ENCODE data around the gene FNIP1. TPM values are rescaled to one million over a fixed set of nuclear protein-coding genes. Genes with fewer than 3 reads are reported as not detected.

FNIP1 gene
- total and polyA plus RNA-seq, 9 of the 15 experiments (the other 6 are each of a cell fraction or from before 2014, with no cell fraction given), result 5.0 to 32.8 (median 18.4) TPM

DNA sequence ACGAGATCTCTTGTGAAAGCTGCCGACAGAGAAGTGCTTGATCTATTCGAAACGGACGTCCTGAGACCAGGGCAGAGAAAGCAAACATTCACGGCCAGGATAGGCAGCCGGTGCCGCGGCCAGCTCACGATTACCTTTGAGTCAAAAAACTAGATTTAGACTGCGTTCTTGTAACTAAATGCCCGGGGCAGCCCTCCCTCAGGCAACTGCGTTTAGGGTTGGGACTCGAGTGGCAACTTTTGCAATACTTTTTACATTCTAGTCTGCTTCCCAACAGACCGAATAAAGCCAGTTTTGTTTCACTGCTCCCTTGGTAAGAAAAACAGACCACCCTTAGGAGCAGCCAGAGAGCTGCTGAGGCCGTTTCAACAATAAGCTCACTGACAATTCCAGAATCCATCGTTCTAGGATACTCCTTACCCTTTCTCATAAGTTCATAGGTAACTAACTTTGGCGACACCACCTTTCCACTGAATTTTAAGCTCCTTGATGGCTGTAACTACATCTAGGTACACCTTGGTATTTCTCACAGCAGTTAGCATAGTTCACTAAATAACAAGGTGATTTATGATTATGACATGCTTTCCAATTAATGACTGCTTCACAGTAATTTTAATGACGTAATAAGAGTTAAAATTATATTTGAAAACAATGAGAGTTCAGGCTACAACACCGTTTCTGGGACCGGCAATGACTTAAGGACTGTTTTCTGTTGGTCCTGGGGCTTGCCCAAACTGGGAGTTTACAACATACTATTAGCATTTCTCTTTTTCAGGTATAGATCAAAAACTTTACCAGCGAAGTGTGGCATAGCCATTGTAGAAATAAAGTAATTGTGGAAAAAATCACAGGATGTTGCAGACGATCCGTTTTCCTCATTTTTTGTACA is 160.9 kb downstream of the FNIP1 start (continued):
- TF ChIP-seq ZNF584 (CRISPR knock-in tag; IDR thresholded peaks at IDR 0.05; ENCODE audit: low read depth) (peak; percentile 57; the same call in 1 of the 2 replicates), ZNF518B (CRISPR knock-in tag; IDR thresholded peaks at IDR 0.05) (0 out of 2 replicates have a peak, but pooled peaks have one; percentile 43), SAFB (IDR thresholded peaks at IDR 0.05; ENCODE audit: borderline replicate concordance, low read depth, low read length) (no peak), ZNF41 (CRISPR knock-in tag; conservative IDR thresholded peaks at IDR 0.05) (peak; percentile 64; the same call in 1 of the 2 replicates), ZNF408 (CRISPR knock-in tag; IDR thresholded peaks at IDR 0.05; ENCODE audit: low read depth) (no peak), ZNF668 (CRISPR knock-in tag; IDR thresholded peaks at IDR 0.05) (no peak), ZNF644 (tag; IDR thresholded peaks at IDR 0.05; ENCODE audit: low read depth) (peak; percentile 68; the same call in 1 of the 2 replicates), FOXP1 (CRISPR knock-in tag; IDR thresholded peaks at IDR 0.05) (0 out of 2 replicates have a peak, but pooled peaks have one; percentile 4), E2F3 (CRISPR knock-in tag; IDR thresholded peaks at IDR 0.05) (peak; percentile 64; the same call in 1 of the 2 replicates), ZNF778 (CRISPR knock-in tag; IDR thresholded peaks at IDR 0.05) (no peak), ZNF311 (CRISPR knock-in tag; IDR thresholded peaks at IDR 0.05) (no peak), EP300 (IDR thresholded peaks at IDR 0.05; ENCODE audit: low read length) (no peak), ZBTB17 (CRISPR knock-in tag; IDR thresholded peaks at IDR 0.05) (0 out of 2 replicates have a peak, but pooled peaks have one; percentile 32)
- TF ChIP-seq, protein P1, sequence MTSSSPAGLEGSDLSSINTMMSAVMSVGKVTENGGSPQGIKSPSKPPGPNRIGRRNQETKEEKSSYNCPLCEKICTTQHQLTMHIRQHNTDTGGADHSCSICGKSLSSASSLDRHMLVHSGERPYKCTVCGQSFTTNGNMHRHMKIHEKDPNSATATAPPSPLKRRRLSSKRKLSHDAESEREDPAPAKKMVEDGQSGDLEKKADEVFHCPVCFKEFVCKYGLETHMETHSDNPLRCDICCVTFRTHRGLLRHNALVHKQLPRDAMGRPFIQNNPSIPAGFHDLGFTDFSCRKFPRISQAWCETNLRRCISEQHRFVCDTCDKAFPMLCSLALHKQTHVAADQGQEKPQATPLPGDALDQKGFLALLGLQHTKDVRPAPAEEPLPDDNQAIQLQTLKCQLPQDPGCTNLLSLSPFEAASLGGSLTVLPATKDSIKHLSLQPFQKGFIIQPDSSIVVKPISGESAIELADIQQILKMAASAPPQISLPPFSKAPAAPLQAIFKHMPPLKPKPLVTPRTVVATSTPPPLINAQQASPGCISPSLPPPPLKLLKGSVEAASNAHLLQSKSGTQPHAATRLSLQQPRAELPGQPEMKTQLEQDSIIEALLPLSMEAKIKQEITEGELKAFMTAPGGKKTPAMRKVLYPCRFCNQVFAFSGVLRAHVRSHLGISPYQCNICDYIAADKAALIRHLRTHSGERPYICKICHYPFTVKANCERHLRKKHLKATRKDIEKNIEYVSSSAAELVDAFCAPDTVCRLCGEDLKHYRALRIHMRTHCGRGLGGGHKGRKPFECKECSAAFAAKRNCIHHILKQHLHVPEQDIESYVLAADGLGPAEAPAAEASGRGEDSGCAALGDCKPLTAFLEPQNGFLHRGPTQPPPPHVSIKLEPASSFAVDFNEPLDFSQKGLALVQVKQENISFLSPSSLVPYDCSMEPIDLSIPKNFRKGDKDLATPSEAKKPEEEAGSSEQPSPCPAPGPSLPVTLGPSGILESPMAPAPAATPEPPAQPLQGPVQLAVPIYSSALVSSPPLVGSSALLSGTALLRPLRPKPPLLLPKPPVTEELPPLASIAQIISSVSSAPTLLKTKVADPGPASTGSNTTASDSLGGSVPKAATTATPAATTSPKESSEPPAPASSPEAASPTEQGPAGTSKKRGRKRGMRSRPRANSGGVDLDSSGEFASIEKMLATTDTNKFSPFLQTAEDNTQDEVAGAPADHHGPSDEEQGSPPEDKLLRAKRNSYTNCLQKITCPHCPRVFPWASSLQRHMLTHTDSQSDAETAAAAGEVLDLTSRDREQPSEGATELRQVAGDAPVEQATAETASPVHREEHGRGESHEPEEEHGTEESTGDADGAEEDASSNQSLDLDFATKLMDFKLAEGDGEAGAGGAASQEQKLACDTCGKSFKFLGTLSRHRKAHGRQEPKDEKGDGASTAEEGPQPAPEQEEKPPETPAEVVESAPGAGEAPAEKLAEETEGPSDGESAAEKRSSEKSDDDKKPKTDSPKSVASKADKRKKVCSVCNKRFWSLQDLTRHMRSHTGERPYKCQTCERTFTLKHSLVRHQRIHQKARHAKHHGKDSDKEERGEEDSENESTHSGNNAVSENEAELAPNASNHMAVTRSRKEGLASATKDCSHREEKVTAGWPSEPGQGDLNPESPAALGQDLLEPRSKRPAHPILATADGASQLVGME (CRISPR knock-in tag; IDR thresholded peaks at IDR 0.05), result peak; percentile 77; the same call in 1 of the 2 replicates

All from K562 (cell line).